Measurements from ENCODE around the gene KDF1.

DNA sequence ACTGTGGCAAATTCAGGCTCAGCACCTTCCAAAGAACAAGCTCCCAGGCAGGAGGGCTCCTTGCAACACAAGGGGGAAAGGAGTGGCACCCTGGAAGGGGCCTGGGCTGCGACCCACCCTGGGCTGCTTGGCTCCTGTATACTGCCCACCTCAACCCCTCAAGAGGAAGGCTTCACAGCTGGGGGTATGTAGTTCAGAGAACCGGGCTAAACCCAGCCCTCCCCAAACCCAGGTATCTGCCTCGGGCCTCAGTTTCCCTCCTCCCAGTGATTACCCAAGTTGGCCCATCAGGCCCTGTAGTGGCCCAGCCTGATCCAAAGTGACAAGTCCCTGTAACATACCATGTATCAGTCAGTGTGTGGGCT, 44.9 kb upstream of the KDF1 start:
- TF ChIP-seq, protein P1, sequence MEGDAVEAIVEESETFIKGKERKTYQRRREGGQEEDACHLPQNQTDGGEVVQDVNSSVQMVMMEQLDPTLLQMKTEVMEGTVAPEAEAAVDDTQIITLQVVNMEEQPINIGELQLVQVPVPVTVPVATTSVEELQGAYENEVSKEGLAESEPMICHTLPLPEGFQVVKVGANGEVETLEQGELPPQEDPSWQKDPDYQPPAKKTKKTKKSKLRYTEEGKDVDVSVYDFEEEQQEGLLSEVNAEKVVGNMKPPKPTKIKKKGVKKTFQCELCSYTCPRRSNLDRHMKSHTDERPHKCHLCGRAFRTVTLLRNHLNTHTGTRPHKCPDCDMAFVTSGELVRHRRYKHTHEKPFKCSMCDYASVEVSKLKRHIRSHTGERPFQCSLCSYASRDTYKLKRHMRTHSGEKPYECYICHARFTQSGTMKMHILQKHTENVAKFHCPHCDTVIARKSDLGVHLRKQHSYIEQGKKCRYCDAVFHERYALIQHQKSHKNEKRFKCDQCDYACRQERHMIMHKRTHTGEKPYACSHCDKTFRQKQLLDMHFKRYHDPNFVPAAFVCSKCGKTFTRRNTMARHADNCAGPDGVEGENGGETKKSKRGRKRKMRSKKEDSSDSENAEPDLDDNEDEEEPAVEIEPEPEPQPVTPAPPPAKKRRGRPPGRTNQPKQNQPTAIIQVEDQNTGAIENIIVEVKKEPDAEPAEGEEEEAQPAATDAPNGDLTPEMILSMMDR (conservative IDR thresholded peaks at IDR 0.05; ENCODE audit: low read length) = no peak
- TF ChIP-seq EZH2phosphoT487 (IDR thresholded peaks at IDR 0.05; ENCODE audit: borderline replicate concordance, low read depth, low read length) = no peak
